SKM-1 (cell line): Measurements from ENCODE around the gene GUCY1A2.

Source experiments
- DNase-seq: peaks from one replicate; lab custom pipeline; 2025; ENCODE audit not compliant: unreplicated experiment; lab: John Stamatoyannopoulos, UW

GUCY1A2 gene

GRCh38 chr11:106998116-106998915 is 20.0 kb downstream of the GUCY1A2 start:
- no peak for DNase-seq

DNA sequence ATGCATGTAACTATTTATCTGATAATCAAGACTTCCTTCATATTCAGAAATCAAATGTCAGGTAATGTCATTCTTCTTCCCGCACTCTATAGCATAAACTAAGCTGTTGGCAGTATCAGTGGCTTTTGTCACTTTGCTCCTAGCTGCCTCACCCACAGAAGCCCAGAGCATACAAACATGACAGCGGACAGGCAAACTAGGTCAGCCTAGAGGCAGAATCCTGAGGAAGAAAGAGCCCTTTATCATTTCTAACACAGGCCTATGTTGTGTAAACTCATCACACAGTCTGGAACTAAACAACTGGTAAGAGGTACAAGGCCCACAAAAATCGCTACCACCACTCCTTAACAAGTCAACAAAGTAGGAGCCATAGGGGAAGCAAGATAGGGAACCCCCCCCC is 21.0 kb downstream of the GUCY1A2 start:
- no peak for DNase-seq

- DNase-seq: no peak
Observed at GRCh38 chr11:106996691-106997090, 21.6 kb downstream of the GUCY1A2 start.

GRCh38 chr11:106990331-106990730 is 27.9 kb downstream of the GUCY1A2 start:
- DNase-seq: no peak

DNA sequence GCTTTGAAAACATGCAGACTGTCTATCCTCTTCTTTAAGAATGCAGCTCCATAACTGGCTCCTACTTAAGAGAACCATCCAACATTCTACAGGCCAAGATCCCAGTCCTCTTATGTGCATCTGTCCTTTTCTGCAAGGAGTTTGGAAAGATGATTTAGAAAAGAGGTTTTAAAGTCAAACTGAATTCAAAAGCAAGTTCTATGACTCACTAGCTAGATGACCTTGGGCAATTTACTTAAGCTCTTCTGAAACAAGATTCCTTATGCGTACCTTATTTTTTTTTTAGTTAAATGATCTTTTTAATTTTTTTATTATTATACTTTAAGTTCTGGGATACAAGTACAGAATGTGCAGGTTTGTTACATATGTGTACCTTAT is 29.2 kb downstream of the GUCY1A2 start:
- no peak for DNase-seq

DNA sequence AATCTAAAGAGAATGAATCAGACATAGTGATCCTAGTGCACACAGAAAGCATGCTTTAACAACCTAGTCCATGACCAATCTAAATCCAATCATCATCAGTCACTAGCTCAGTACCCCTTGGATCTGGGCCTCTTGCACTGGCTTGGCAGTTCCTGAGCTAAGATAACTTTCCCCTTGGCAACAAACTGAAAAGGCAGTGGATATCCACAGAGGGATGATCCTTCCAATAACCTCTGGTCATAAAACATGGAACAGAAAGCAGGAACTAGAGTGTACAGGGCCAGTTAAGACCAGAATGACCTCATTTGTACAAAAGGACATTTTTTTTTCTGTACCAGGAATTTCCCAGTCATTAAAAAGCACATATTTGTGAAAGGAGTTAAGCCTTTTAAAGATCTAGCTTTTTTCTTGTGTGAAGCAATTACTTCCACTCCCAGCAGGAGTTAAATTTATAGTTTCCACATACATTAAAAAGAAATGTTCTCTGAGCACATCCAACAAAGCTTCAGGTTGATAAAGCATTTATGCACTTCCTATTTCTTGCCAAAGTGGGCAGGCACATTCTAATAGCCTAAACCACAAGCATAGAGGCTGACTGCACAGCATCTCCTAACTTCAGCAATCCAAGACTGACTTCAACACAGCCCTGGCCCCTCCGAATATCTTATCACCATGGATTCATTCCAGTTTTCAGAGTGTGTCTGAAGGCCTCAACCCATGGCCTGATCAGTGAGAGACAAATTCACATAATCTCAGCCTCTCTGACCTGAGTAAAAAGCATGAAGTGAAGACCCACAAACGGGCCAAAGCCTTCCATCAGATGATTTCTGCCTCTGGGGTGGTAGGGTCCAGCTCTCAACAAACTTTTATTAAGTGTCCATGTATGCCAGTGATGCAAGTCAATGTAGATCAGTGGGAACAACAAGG is 29.9 kb downstream of the GUCY1A2 start:
- peak; percentile 17 for DNase-seq

GRCh38 chr11:106986673-106987072 is 31.6 kb downstream of the GUCY1A2 start:
- no peak for DNase-seq

DNA sequence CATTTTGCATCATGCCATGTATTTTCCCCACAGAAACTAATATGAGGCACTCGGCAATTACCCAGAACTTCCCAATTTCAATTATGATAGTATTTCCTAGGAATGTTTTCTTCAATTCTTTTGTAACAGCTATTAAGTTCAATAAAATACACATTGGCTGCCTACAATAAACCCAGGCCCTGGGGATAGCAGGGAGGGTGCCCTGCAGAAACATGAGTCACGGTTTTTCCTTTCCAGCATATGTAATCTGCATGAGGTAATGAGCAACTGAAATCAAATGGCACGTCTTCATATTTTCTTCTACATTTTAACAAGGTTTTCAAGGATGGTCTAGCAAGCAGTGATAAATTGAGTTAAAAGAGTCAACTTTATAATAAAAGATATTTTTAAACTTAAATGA is 32.0 kb downstream of the GUCY1A2 start:
- no peak for DNase-seq

DNA sequence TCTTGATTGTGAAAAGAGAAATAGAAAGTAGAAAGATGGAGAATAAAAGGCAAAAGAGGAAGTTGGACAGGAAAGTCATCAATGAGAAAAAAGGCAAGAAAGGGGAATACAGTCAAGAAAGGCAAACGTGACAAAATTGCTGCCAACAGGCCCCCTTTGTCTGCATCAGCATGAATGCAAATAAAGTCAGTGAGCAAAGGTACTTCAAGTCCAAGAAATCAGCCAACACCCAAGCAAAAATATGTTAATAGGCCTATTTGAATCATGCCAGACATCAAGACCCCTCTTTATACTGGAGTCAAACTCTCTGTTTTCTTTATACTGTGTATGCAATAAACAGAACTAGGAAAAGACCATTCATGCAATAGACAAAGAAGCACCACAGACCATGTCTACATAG is 34.3 kb downstream of the GUCY1A2 start:
- no peak for DNase-seq

- DNase-seq: no peak
Observed at GRCh38 chr11:106983261-106983660, 35.0 kb downstream of the GUCY1A2 start.

- no peak for DNase-seq
Observed at GRCh38 chr11:106974831-106975230, 43.4 kb downstream of the GUCY1A2 start.

DNA sequence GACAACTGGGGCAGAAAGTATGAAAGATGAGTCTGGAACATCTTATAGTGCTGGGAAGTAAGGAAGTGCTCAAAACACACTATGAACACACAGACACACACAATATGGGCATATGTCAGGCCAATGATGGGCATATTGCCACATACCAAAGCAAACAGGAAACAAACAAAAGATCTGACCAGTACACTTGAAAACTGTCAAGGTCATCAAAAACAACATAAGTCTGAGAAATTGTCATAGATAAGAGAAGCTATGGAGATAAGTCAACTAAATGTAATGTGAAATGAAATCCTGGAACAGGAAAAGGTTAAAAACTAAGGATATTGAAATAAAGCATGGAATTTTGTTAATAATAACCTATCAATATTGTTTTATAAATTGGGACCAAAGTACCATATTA is 46.4 kb downstream of the GUCY1A2 start:
- no peak for DNase-seq

DNA sequence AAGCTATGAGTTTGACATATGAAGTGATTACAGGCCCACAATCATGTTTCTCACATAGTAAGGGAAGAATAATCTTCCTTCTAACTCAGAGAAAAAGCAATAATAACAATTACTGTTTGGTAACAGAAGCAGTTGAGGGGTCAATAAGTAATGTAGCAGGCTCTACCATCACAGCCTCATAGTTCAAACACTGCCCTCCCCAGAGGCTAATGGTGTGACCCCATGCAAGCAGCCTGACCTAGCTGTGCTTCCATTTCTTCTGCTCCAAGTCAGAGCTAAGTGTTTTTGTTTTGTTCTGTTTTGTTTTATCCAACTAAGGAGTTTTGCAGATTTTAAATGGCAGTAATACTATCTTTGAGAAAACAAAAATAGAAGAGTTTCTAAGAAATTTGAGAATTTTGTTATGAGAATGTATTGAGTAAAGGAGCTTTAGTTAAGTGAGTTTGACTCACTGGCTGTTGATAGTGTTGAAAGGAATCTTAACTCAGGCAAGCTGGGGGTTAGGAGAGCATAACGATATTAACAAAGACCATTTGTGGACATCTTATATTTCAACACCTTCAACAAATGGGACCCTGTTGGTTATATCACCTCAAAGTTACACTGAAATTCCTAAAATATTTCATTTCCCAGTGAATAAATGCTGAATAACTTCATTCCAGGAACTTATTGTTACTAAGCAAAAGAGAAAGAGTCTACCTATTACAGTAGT is 48.5 kb downstream of the GUCY1A2 start:
- no peak for DNase-seq

- no peak for DNase-seq
Observed at GRCh38 chr11:106962995-106963394, 55.3 kb downstream of the GUCY1A2 start.

DNA sequence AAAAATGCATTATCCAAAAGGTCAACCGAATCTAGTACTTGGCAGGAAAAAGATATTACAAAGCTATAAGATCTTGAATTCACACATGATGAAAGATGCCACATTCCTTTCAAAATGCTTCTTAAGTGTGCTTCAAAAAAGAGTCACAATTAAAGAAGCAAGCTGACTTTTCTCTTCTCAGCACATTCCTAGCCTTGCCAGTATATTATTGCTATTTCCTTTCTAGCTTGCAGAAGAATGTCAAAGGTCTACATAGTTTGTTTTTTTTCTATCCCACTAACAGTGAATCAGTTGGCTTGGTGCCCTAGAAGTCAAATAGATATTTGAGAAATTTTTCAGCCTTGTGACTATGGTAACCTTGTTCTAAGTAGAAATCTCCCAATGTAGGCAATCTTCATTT is 56.8 kb downstream of the GUCY1A2 start:
- DNase-seq: no peak

DNA sequence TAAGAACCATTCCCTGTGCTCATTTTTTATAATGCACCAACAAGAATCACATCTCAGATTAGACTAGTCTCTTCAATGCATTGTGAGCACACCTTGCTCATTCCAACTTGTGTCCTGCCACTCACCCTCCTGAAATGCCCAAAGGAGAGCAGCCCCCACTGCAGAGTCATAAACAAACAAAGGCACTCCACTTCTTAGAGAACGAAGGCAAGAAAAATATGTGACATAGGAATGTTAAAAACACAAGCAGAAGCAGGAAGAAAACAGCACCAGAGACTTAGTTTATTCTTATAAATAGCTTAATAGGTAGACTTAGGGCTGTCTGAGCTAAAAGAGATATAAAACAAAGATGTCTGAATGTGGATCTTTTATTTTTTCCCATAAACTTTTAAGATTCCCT is 57.2 kb downstream of the GUCY1A2 start:
- no peak for DNase-seq

- DNase-seq: no peak
Observed at GRCh38 chr11:106959800-106960199, 58.5 kb downstream of the GUCY1A2 start.

DNA sequence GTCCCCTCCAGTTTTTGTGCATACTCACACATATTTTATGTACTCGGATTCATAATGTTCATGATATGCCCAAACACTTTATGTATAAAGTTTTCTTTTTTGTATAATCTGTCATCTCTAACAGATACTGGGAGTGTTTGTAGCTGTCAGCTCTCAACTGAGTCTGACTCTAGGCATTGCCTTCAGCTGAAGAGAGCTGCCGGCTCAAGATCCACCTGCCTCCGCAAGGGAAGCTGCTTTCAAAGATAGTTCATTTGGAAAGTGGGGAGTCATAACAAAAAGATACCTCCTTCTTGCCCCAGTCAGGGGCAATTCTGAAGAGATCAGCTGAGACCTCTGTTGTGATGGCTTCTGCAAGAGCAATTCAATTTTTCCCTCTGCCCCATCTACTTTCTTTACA is 58.9 kb downstream of the GUCY1A2 start:
- no peak for DNase-seq

DNA sequence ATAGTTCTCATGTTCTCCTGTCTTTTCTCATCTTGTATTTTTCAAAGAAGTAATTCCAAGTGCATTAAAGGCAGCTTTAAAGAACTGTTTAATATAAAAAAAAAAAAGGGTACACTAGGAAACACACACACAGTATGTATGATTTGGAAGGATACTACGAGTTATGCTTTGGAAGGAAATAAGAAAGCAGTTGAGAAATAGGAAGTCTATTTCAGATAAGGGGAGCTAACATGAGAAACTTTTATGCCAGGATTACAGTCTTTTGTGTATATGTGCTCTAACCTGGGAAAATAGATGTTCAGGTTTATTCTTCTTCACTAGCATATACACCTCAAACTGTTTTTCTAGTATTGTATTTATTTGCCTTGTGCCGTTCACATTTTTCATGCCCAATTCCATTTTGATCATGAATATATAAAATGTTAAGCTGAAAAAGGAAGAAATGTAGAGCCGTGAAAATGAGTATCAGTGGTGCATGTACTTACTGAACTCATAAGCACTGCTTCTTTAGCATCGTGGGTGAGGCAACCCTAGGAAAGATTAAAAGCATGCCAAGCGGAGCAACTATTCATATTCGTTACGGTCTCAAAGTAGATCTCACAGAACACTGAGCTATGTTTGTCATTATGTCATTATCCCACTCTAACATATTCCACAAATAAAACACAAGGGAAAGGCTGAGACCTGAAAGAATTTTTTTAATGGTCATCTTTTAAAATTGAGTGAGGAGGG is 59.6 kb downstream of the GUCY1A2 start:
- no peak for DNase-seq

DNA sequence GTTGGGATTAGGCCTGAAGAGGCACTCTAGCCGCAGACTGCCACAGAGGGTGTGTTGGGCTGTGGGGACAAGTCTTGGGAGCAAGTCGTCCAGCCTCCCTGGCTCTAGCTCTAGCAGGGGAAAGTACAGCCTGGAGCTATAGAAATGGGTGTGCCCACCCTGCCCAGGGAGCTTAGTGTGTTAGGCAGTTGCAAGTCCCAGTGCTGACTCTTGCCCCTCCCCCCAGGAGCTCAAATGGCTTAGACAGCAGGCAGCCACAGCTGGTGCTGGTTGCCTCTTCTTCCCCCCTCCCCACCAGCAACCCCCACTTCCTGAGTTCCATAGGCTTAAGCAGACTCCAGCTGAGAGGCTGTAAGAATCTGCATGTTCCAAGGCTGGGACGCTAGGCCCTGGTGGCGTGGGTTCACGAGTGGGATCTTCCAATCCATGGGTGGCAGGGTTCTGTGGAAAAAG is 61.2 kb downstream of the GUCY1A2 start:
- DNase-seq: no peak

DNA sequence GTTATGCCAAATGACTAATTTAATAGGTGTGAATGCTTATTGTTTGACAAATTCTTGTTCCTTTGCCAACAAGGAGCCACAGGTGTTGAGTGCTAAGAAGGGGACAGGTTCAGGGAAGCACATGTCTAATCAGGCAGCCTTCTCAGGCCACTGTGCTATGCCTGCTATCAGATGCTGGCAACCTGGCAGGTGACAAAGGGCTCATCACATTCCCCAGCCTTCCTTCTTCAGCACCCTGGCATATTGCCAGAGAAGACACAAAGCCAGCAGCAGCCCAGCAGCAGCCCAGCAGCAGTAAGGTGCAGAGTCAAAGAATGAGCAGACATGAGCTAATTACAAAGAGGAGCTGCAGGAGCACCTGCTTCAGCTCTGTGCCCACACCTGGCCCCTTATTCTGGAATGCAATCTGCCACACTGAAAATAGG is 68.2 kb downstream of the GUCY1A2 start:
- no peak for DNase-seq
